Stomach (tissue), 4 donors: ENCODE measurements around the gene RAD21L1.

ENCODE experiments used
- EP300 ChIP-seq: sonication (generic); formaldehyde crosslinking; IDR thresholded peaks from one replicate; pipeline ENCODE4 v1.6.1; 2017; ENCODE audit warnings: antibody characterized with exemption
- POLR2A ChIP-seq, 4 donors: fragments of 450-650 bp; IDR thresholded peaks; one replicate each; pipeline ENCODE4 v1.6.1; 2016; ENCODE audit warnings: antibody characterized with exemption in 4 of 4, control low read depth in 2 of 4, mild to moderate bottlenecking in 1 of 4, moderate library complexity in 1 of 4
- TF ChIP-seq, protein P1 (sequence below), 7 experiments: fragments of 450-650 bp in 4 of 7; fragments of 200-600 bp in 3 of 7; sonication (generic) in 3 of 7; IDR thresholded peaks; one replicate each; pipeline ENCODE4 v1.5.1; 2016 to 2019; ENCODE audit warnings: antibody characterized with exemption in 7 of 7, control low read depth in 2 of 7, mild to moderate bottlenecking in 1 of 7

DNA sequence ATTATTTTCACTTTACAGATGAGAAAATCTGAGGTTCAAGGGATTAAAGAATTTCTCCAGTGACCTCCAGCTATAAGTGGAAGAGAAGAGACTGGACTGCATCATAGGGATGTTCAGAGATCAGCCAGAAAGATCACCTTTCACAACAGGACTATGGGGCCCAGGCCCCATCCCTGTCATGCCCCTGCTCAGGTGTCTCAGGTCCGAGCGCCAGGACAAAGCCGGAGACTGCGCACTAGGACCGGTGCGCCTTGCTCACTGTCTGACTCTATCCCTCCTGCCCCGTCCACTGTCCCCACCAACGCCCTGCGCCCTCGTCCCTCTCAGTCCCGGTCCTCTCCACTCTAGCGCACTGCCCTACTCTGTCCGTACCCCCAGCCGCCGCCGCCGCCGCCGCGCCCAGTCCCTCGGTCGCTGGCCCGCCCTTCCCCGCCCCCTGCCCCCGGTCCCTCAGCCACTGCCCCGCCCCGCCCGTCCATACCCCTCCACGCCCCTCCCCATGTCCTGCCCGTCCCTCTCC, 521 bp upstream of the RAD21L1 start:
- TF ChIP-seq, protein P1, sequence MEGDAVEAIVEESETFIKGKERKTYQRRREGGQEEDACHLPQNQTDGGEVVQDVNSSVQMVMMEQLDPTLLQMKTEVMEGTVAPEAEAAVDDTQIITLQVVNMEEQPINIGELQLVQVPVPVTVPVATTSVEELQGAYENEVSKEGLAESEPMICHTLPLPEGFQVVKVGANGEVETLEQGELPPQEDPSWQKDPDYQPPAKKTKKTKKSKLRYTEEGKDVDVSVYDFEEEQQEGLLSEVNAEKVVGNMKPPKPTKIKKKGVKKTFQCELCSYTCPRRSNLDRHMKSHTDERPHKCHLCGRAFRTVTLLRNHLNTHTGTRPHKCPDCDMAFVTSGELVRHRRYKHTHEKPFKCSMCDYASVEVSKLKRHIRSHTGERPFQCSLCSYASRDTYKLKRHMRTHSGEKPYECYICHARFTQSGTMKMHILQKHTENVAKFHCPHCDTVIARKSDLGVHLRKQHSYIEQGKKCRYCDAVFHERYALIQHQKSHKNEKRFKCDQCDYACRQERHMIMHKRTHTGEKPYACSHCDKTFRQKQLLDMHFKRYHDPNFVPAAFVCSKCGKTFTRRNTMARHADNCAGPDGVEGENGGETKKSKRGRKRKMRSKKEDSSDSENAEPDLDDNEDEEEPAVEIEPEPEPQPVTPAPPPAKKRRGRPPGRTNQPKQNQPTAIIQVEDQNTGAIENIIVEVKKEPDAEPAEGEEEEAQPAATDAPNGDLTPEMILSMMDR (IDR thresholded peaks at IDR 0.05): no peak
- TF ChIP-seq POLR2A (IDR thresholded peaks at IDR 0.05): no peak
- no peak for TF ChIP-seq EP300
